A673 (cell line): ENCODE measurements around the gene ATP5F1B.

Source experiments
- EZH2 ChIP-seq: fragments of 200-600 bp; sonication (generic); IDR thresholded peaks from 2 replicates; pipeline ENCODE4 v1.6.1; 2017; ENCODE audit warnings: borderline replicate concordance, low read depth, mild to moderate bottlenecking, mixed read lengths, antibody characterized with exemption, low read length; ENCODE audit not compliant: poor library complexity, severe bottlenecking
- TF ChIP-seq, protein P1 (sequence below): fragments of 300-800, 200-600 bp; sonication (generic); conservative IDR thresholded peaks from 2 replicates; pipeline ENCODE4 v1.5.1; 2017; ENCODE audit warnings: low read depth, mild to moderate bottlenecking, antibody characterized with exemption, low read length, moderate library complexity, mixed read lengths

GRCh38 chr12:56668197-56668457, 22.3 kb upstream of the ATP5F1B start:
- TF ChIP-seq, protein P1, sequence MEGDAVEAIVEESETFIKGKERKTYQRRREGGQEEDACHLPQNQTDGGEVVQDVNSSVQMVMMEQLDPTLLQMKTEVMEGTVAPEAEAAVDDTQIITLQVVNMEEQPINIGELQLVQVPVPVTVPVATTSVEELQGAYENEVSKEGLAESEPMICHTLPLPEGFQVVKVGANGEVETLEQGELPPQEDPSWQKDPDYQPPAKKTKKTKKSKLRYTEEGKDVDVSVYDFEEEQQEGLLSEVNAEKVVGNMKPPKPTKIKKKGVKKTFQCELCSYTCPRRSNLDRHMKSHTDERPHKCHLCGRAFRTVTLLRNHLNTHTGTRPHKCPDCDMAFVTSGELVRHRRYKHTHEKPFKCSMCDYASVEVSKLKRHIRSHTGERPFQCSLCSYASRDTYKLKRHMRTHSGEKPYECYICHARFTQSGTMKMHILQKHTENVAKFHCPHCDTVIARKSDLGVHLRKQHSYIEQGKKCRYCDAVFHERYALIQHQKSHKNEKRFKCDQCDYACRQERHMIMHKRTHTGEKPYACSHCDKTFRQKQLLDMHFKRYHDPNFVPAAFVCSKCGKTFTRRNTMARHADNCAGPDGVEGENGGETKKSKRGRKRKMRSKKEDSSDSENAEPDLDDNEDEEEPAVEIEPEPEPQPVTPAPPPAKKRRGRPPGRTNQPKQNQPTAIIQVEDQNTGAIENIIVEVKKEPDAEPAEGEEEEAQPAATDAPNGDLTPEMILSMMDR, result no peak
- no peak for TF ChIP-seq EZH2
